Stimulated activated CD4-positive, alpha-beta T cell treated with anti-CD3 and anti-CD28 coated beads, Interleukin-4, amount 100 ng/mL, for 48 hours (primary cell): ENCODE measurements around the gene ANKRD33B.
"Not testable (repeated sequence)": the region's sequence is repeated elsewhere in the genome, so short reads cannot be mapped to it uniquely, and the experiment has no call there.

Experiments used
- DNase-seq, 2 donors: peaks; one replicate each; pipeline ENCODE4 v3.0.0-alpha.2; 2020; ENCODE audit warnings: low read depth in 2 of 2

The ANKRD33B gene

GRCh38 chr5:10593531-10594181 is 29.8 kb downstream of the ANKRD33B start:
- no peak for DNase-seq

- no peak for DNase-seq
These were observed 30.8 kb downstream of the ANKRD33B start for GRCh38 chr5:10594591-10595210.

- no peak for DNase-seq
These were observed 31.4 kb downstream of the ANKRD33B start for GRCh38 chr5:10595293-10595671.

- DNase-seq, result peak in 1 of 2 donors; percentile 40
These were observed 31.9 kb downstream of the ANKRD33B start for GRCh38 chr5:10595672-10596309.

- no peak for DNase-seq
These were observed 32.4 kb downstream of the ANKRD33B start for GRCh38 chr5:10596310-10596703.

- no peak for DNase-seq
These were observed 33.1 kb downstream of the ANKRD33B start for GRCh38 chr5:10596886-10597451.

DNA sequence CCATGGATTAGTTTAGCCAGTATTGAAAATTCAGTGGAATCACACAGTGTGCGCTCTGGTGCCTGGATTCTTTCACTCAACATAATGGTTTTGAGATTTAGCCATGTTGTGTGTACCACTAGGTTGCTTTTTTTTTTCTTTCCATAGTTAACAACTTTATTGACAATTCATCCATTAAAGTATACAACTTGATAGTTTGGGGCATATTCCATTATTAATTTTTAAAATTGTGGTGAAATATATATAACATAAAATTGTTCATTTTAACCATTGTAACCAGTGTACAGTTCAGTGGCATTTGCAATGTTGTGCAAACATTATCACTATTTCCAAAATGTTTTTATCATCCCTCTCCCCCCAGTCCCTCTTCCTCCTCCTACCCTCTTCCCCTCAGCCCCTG is 35.2 kb downstream of the ANKRD33B start:
- no peak for DNase-seq

DNA sequence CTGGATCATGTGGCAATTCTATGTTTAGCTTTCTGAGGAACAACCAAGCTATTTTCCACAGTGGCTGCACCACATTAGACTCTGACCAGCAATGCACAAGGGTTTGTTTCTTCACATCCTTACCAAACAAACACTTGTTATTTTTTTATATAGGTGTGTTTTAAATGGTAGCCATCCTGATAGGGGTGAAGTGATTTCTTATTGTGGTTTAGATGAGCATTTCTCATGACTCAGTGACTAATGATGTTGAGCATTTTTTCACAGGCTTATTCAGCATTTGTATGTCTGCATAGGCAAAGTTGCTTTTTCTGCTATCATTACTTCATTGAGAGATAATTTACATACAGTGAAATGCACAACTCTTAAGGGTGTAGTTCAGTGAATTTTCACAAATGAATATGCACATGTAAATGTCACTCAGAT is 36.0 kb downstream of the ANKRD33B start:
- DNase-seq, result no peak

- DNase-seq, result no peak
These were observed 36.9 kb downstream of the ANKRD33B start for GRCh38 chr5:10600626-10601245.

- no peak for DNase-seq
These were observed 37.6 kb downstream of the ANKRD33B start for GRCh38 chr5:10601246-10602030.

GRCh38 chr5:10602031-10602806 is 38.3 kb downstream of the ANKRD33B start:
- no peak for DNase-seq

DNA sequence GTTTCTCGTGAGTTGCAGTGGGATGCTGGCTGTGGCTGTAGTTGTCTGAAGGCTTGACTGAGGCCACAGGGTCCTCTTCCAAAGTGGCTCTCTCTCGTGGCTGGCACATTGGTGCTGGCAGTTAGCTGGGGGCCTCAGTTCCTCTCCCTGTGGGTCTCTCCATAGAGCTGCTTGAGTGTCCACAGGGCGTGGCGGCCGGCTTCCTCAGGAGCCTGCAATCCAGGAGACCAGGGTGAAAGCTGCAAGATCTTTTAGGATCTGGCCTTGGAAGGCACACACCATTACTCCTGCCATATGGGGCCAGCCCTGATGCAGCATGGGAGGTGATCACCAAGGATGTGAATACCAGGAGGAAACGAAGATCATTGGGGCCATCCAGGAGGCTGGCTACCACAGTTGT is 41.1 kb downstream of the ANKRD33B start:
- DNase-seq, result no peak

DNA sequence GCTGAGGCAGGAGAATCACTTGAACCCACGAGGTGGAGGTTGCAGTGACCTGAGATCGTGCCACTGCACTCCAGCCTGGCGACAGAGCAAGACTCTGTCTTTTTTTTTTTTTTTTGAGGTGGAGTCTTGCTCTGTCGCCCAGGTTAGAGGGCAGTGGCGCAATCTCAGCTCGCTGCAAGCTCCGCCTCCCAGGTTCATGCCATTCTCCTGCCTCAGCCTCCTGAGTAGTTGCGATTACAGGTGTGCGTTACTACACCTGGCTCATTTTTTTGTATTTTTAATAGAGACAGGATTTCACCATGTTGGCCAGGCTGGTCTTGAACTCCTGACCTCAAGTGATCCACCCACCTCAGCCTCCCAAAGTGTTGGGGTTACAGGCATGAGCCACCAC is 42.8 kb downstream of the ANKRD33B start:
- DNase-seq, result not testable (repeated sequence)

- DNase-seq, result no peak
These were observed 43.3 kb downstream of the ANKRD33B start for GRCh38 chr5:10607023-10607665.

- DNase-seq, result no peak
These were observed 43.8 kb downstream of the ANKRD33B start for GRCh38 chr5:10607666-10608073.

GRCh38 chr5:10608081-10608480 is 44.2 kb downstream of the ANKRD33B start:
- DNase-seq, result not testable (repeated sequence)

DNA sequence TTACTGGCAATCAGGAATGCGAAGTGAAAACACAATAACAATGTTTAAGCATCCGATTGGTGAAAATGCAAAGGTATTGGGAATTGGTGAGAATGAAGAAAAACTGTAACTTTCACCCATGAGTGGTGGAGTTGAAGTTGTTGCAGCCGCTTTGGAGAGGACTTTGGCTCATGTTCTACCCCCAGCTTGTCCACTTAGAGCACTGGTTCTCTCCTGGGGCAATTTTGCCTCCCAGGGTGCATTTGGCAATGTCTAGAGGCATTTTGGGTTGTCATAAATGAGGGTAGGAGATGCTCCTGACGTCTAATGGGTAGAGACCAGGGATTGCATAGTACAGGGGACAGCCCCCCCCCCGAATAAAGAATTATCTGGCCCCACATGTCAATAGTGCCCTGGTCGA is 46.2 kb downstream of the ANKRD33B start:
- DNase-seq, result no peak

GRCh38 chr5:10611290-10611689 is 47.4 kb downstream of the ANKRD33B start:
- DNase-seq, result no peak

- no peak for DNase-seq
These were observed 48.4 kb downstream of the ANKRD33B start for GRCh38 chr5:10612251-10612650.

DNA sequence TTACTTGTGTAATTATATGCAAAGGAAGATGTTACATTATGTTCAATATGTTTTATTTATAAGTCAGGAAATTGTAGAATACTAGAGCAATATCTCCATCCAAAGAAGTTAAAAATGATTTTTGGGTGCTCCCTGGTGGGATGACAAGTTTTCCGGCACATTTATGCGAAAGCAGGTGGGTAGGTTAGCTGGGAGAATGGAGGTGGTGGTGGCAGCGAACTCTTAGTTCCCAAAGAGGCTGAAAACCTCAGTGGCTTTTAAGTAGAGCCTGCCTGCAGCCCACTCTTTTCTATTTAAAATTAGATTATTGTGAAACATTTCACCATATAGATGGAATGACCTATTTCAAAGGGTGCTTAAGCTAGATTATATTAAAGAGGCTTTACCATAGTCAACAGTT is 51.8 kb downstream of the ANKRD33B start:
- no peak for DNase-seq
